GM23338 (cell line): ENCODE results near the gene EYA2. TPM values are rescaled to one million over a fixed set of nuclear protein-coding genes. Genes with fewer than 3 reads are reported as not detected.

Experiments
- ATAC-seq: fragments of 200-7000 bp; cut with Tn5 transposase; 3 replicates; pipeline ENCODE4 v1.9.1; 2020
- DNase-seq: peaks from one replicate; pipeline ENCODE4 v3.0.0-alpha.2; 2015; ENCODE audit warnings: low spot score
- H2AFZ ChIP-seq: fragments of 200-600 bp; sonication (generic); 2 replicates; pipeline ENCODE4 v1.8.0; 2016; ENCODE audit warnings: antibody characterized with exemption, mild to moderate bottlenecking, moderate library complexity
- H3F3A ChIP-seq: fragments of 200-600 bp; sonication (generic); replicated peaks from 2 replicates; pipeline ENCODE4 v1.8.0; 2017; ENCODE audit warnings: antibody characterized with exemption, mixed run types, low read depth
- H3K27ac ChIP-seq: fragments of 200-600 bp; sonication (generic); 2 replicates; pipeline ENCODE4 v1.6.1; 2016; ENCODE audit warnings: low read depth
- H3K27me3 ChIP-seq: fragments of 200-600 bp; sonication (generic); 2 replicates; pipeline ENCODE4 v1.8.0; 2016; ENCODE audit warnings: mild to moderate bottlenecking, mixed run types, moderate library complexity; ENCODE audit not compliant: insufficient read depth
- H3K36me3 ChIP-seq: fragments of 200-600 bp; sonication (generic); 2 replicates; pipeline ENCODE4 v1.8.0; 2016; ENCODE audit warnings: mild to moderate bottlenecking; ENCODE audit not compliant: insufficient read depth
- H3K4me1 ChIP-seq: fragments of 200-600 bp; sonication (generic); 2 replicates; pipeline ENCODE4 v1.8.0; 2016; ENCODE audit warnings: mild to moderate bottlenecking, moderate library complexity; ENCODE audit not compliant: insufficient read depth
- H3K4me2 ChIP-seq: fragments of 200-600 bp; sonication (generic); 2 replicates; pipeline ENCODE4 v1.7.1; 2017; ENCODE audit warnings: mixed run types
- H3K4me3 ChIP-seq: fragments of 200-600 bp; sonication (generic); 2 replicates; pipeline ENCODE4 v1.6.1; 2016; ENCODE audit warnings: mixed run types
- H3K79me2 ChIP-seq: fragments of 200-600 bp; sonication (generic); replicated peaks from 2 replicates; pipeline ENCODE4 v1.8.0; 2017; ENCODE audit warnings: mild to moderate bottlenecking; ENCODE audit not compliant: insufficient read depth
- H3K9me2 ChIP-seq: fragments of 200-600 bp; sonication (generic); 2 replicates; pipeline ENCODE4 v1.8.0; 2017; ENCODE audit not compliant: insufficient read depth
- H4K20me1 ChIP-seq: fragments of 200-600 bp; sonication (generic); replicated peaks from 2 replicates; pipeline ENCODE4 v1.8.0; 2017; ENCODE audit warnings: mild to moderate bottlenecking; ENCODE audit not compliant: insufficient read depth
- H3K27ac Mint-ChIP-seq: 2 replicates; pipeline ENCODE4 v1.8.0; 2020; ENCODE audit warnings: inconsistent platforms, mild to moderate bottlenecking, moderate library complexity, mixed read lengths
- H3K27me3 Mint-ChIP-seq: 3 replicates; pipeline ENCODE4 v1.8.0; 2022; ENCODE audit warnings: low read depth, mild to moderate bottlenecking, moderate library complexity, mixed read lengths, inconsistent platforms; ENCODE audit not compliant: insufficient read depth, poor library complexity
- H3K36me3 Mint-ChIP-seq: 3 replicates; pipeline ENCODE4 v1.8.0; 2021; ENCODE audit warnings: low read depth, mild to moderate bottlenecking, inconsistent platforms, moderate library complexity, mixed read lengths
- H3K4me1 Mint-ChIP-seq: 3 replicates; pipeline ENCODE4 v1.8.0; 2020; ENCODE audit warnings: mild to moderate bottlenecking, inconsistent platforms, mixed read lengths
- H3K4me3 Mint-ChIP-seq: 3 replicates; pipeline ENCODE4 v1.8.0; 2021; ENCODE audit warnings: moderate library complexity, mild to moderate bottlenecking, inconsistent platforms, mixed read lengths
- H3K9me3 Mint-ChIP-seq: 3 replicates; pipeline ENCODE4 v1.8.0; 2020; ENCODE audit warnings: moderate library complexity, mild to moderate bottlenecking, inconsistent platforms, mixed read lengths
- CREB1 ChIP-seq: fragments of 250-450 bp; sonication (Bioruptor Pico); IDR thresholded peaks from 2 replicates; pipeline ENCODE4 v1.5.0; 2020; ENCODE audit warnings: low read depth, mild to moderate bottlenecking, moderate library complexity
- EZH2 ChIP-seq: fragments of 200-600 bp; sonication (generic); IDR thresholded peaks from one replicate; pipeline ENCODE4 v1.8.0; 2017; ENCODE audit warnings: antibody characterized with exemption, mild to moderate bottlenecking, low read depth; ENCODE audit not compliant: unreplicated experiment
- EZH2phosphoT487 ChIP-seq: fragments of 200-600 bp; sonication (generic); IDR thresholded peaks from one replicate; pipeline ENCODE4 v1.8.1; 2018; ENCODE audit warnings: antibody characterized with exemption; ENCODE audit not compliant: unreplicated experiment
- JUNB ChIP-seq: IDR thresholded peaks from one replicate; pipeline ENCODE4 v1.6.1; 2016; ENCODE audit warnings: antibody characterized with exemption; ENCODE audit not compliant: unreplicated experiment
- NANOG ChIP-seq: IDR thresholded peaks from 2 replicates; pipeline ENCODE4 v1.6.1; 2016; ENCODE audit warnings: antibody characterized with exemption, borderline replicate concordance
- POLR2AphosphoS5 ChIP-seq: IDR thresholded peaks from 2 replicates; pipeline ENCODE4 v1.6.1; 2016; ENCODE audit warnings: antibody characterized with exemption, low read depth
- REST ChIP-seq: IDR thresholded peaks from one replicate; pipeline ENCODE4 v1.6.1; 2018; ENCODE audit warnings: antibody characterized with exemption; ENCODE audit not compliant: unreplicated experiment
- STAT1 ChIP-seq: IDR thresholded peaks from one replicate; pipeline ENCODE4 v1.6.1; 2016; ENCODE audit warnings: antibody characterized with exemption; ENCODE audit not compliant: unreplicated experiment
- ZNF114 ChIP-seq: fragments of 250-450 bp; sonication (Bioruptor Pico); IDR thresholded peaks from 2 replicates; pipeline ENCODE4 v1.5.0; 2020; ENCODE audit warnings: mild to moderate bottlenecking, moderate library complexity
- ZNF331 ChIP-seq: fragments of 250-450 bp; sonication (Bioruptor Pico); IDR thresholded peaks from 2 replicates; pipeline ENCODE4 v1.5.0; 2020; ENCODE audit warnings: low read depth, mild to moderate bottlenecking, moderate library complexity
- polyA plus RNA-seq: library from polyadenylated mRNA; unstranded; fragments of >200 nt; fragmentation: Nextera tagmentation; extraction: Ambion mirVana; gene quantifications from 2 replicates; pipeline ENCODE4 v1.2.1, GENCODE V29; 2016
- total RNA-seq: library from RNA; depleted of rRNA; stranded (reverse); fragments of >200 nt; shearing (Covaris generic); gene quantifications from 2 replicates; pipeline ENCODE4 v1.2.3, GENCODE V29; 2014

EYA2 gene
- total and polyA plus RNA-seq, 2 experiments from 2014 or later, result 0.50 to 0.56 TPM

GRCh38 chr20:46977204-46977603, 82.6 kb downstream of the EYA2 start:
- ATAC-seq (no peak), DNase-seq (no peak)
- Mint-ChIP-seq H3K9me3 (no peaks in the 10 kb centered on the region; the same call in 2 of the 3 replicates), H3K36me3 (no peaks in the 10 kb centered on the region), H3K27me3 (peaks cover 10% of the 10 kb centered on the region), H3K4me3 (no peak overlapping the region), H3K27ac (no peak overlapping the region), H3K4me1 (peaks cover 13% of the 10 kb centered on the region)
- no peak overlapping the region for H3K4me3 ChIP-seq
- H3K27ac ChIP-seq, result no peak overlapping the region
- no peaks in the 10 kb centered on the region for H4K20me1 ChIP-seq
- H3K27me3 ChIP-seq, result no peaks in the 10 kb centered on the region
- no peaks in the 10 kb centered on the region for H3K79me2 ChIP-seq
- H3K4me2 ChIP-seq, result no peak overlapping the region
- no peaks in the 10 kb centered on the region for H3K36me3 ChIP-seq
- peaks cover 8% of the 10 kb centered on the region for H3K4me1 ChIP-seq
- no peaks in the 10 kb centered on the region for H3F3A ChIP-seq
- no peaks in the 10 kb centered on the region for H3K9me2 ChIP-seq
- no peak for TF ChIP-seq EZH2
- TF ChIP-seq JUNB, result no peak
- TF ChIP-seq POLR2AphosphoS5, result no peak
- H2AFZ ChIP-seq, result no peak overlapping the region

- H2AFZ ChIP-seq, result no peak overlapping the region
- H3K27ac ChIP-seq, result no peak overlapping the region
- no peaks in the 10 kb centered on the region for H3K36me3 Mint-ChIP-seq
Measured at GRCh38 chr20:46977909-46978588, 83.4 kb downstream of the EYA2 start.

More at GRCh38 chr20:46977909-46978588, 83.4 kb downstream of the EYA2 start:
- H3K4me1 ChIP-seq, result peaks cover 8% of the 10 kb centered on the region
- DNase-seq (no peak), ATAC-seq (no peak; the same call in 2 of the 3 replicates)
- no peaks in the 10 kb centered on the region for H3K27me3 ChIP-seq
- H3F3A ChIP-seq, result no peaks in the 10 kb centered on the region
- H4K20me1 ChIP-seq, result no peaks in the 10 kb centered on the region
- H3K4me2 ChIP-seq, result no peak overlapping the region
- Mint-ChIP-seq H3K4me1 (peaks cover 13% of the 10 kb centered on the region), H3K4me3 (no peak overlapping the region), H3K9me3 (peaks cover 4% of the 10 kb centered on the region), H3K27me3 (peaks cover 10% of the 10 kb centered on the region), H3K27ac (no peak overlapping the region)
- H3K36me3 ChIP-seq, result no peaks in the 10 kb centered on the region
- no peak overlapping the region for H3K4me3 ChIP-seq
- no peaks in the 10 kb centered on the region for H3K79me2 ChIP-seq
- H3K9me2 ChIP-seq, result no peaks in the 10 kb centered on the region
- no peak for TF ChIP-seq JUNB
- TF ChIP-seq ZNF114 (CRISPR knock-in tag), result no peak
- no peak for TF ChIP-seq CREB1 (CRISPR knock-in tag)
- TF ChIP-seq POLR2AphosphoS5, result no peak
- no peak for TF ChIP-seq NANOG
- TF ChIP-seq REST, result no peak
- no peak for TF ChIP-seq STAT1
- TF ChIP-seq EZH2phosphoT487, result no peak
- no peak for TF ChIP-seq ZNF331 (CRISPR knock-in tag)
